ENCODE results near the gene MAGEB6. TPM values are rescaled to one million over a fixed set of nuclear protein-coding genes. Genes with fewer than 3 reads are reported as not detected.
"Not testable (repeated sequence)": the region's sequence is repeated elsewhere in the genome, so short reads cannot be mapped to it uniquely, and the experiment has no call there.

The MAGEB6 gene
- total and polyA plus RNA-seq, 2 donors (not counting 1 experiment from before 2014, with no cell fraction given), result not detected

DNA sequence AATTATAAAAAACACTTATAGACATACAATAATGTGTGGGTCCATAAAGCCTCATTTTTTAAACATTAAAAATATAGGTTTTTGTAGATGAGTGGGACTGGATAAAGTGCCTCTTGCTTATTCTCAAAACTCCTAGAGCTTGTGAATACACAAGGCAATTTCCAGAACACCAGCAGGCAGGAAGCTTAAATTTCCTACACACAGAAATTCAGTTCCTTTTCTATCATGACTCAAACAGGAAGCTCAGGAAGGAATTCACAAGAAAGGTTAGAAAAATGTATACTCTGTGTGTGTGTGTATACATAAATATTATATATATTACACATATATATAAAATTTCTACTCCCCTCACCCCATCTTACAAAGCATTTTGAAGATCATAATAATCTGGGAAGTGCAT is 11.3 kb downstream of the MAGEB6 start:
- Histone ChIP-seq H3K9me3 (ENCODE audit: control insufficient read depth, insufficient read depth, low read depth, low read length) (no peaks in the 10 kb centered on the region), H4K20me1 (ENCODE audit: control insufficient read depth, extremely low read depth, insufficient read depth, low read length) (no peaks in the 10 kb centered on the region), H3K9ac (ENCODE audit: insufficient read depth, low read length) (no peak overlapping the region), H3K4me1 (ENCODE audit: control insufficient read depth, extremely low read depth, insufficient read depth, low read length) (no peaks in the 10 kb centered on the region), H3K36me3 (ENCODE audit: control insufficient read depth, insufficient read depth, low read length) (no peaks in the 10 kb centered on the region), H2AFZ (ENCODE audit: low read length) (no peak overlapping the region), H3K27ac (ENCODE audit: insufficient read depth, low read length) (no peak overlapping the region), H3K4me2 (ENCODE audit: extremely low read depth, insufficient read depth, low read length) (no peak overlapping the region), H3K27me3 (ENCODE audit: control insufficient read depth, insufficient read depth, low read length) (no peaks in the 10 kb centered on the region), H3K4me3 (replicated peaks in 1 of 4; ENCODE audit: control extremely low read depth in 1 of 4, insufficient read depth in 1 of 4, low read depth in 3 of 4, low read length in 4 of 4) (no peak overlapping the region), H3K79me2 (ENCODE audit: control insufficient read depth, insufficient read depth, low read length) (no peaks in the 10 kb centered on the region)
- no peak for DNase-seq (ENCODE audit: low read depth in 2 of 2)
- TF ChIP-seq, protein P1, sequence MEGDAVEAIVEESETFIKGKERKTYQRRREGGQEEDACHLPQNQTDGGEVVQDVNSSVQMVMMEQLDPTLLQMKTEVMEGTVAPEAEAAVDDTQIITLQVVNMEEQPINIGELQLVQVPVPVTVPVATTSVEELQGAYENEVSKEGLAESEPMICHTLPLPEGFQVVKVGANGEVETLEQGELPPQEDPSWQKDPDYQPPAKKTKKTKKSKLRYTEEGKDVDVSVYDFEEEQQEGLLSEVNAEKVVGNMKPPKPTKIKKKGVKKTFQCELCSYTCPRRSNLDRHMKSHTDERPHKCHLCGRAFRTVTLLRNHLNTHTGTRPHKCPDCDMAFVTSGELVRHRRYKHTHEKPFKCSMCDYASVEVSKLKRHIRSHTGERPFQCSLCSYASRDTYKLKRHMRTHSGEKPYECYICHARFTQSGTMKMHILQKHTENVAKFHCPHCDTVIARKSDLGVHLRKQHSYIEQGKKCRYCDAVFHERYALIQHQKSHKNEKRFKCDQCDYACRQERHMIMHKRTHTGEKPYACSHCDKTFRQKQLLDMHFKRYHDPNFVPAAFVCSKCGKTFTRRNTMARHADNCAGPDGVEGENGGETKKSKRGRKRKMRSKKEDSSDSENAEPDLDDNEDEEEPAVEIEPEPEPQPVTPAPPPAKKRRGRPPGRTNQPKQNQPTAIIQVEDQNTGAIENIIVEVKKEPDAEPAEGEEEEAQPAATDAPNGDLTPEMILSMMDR (conservative IDR thresholded peaks at IDR 0.05 in 1 of 2, IDR thresholded peaks at IDR 0.05 in 1 of 2; ENCODE audit: low read depth in 1 of 2, low read length in 2 of 2), result no peak
- TF ChIP-seq EZH2 (IDR thresholded peaks at IDR 0.05; ENCODE audit: low read length, missing control alignments), result no peak

DNA sequence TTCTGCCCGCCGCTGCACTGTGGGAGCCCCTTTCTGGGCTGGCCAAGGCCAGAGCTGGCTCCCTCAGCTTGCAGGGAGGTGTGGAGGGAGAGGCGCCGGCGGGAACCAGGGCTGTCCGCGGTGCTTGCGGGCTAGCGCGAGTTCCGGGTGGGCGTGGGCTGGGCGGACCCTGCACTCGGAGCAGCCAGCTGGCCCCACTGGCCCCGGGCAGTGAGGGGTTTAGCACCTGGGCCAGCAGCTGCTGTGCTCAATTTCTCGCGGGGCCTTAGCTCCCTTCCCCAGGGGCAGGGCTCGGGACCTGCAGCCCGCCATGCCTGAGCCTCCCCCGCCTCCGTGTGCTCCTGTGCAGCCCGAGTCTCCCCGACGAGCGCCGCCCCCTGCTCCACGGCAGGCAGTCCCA is 12.5 kb downstream of the MAGEB6 start:
- not testable (repeated sequence) for H3K4me1 ChIP-seq (ENCODE audit: control insufficient read depth, extremely low read depth, insufficient read depth, low read length); H3K79me2 ChIP-seq (ENCODE audit: control insufficient read depth, insufficient read depth, low read length); H3K4me2 ChIP-seq (ENCODE audit: extremely low read depth, insufficient read depth, low read length); DNase-seq (ENCODE audit: low read depth in 2 of 2); H4K20me1 ChIP-seq (ENCODE audit: control insufficient read depth, extremely low read depth, insufficient read depth, low read length); H3K4me3 ChIP-seq (replicated peaks in 1 of 4; ENCODE audit: control extremely low read depth in 1 of 4, insufficient read depth in 1 of 4, low read depth in 3 of 4, low read length in 4 of 4); H3K27me3 ChIP-seq (ENCODE audit: control insufficient read depth, insufficient read depth, low read length); H3K36me3 ChIP-seq (ENCODE audit: control insufficient read depth, insufficient read depth, low read length); H2AFZ ChIP-seq (ENCODE audit: low read length); H3K9ac ChIP-seq (ENCODE audit: insufficient read depth, low read length); H3K27ac ChIP-seq (ENCODE audit: insufficient read depth, low read length); H3K9me3 ChIP-seq (ENCODE audit: control insufficient read depth, insufficient read depth, low read depth, low read length)

DNA sequence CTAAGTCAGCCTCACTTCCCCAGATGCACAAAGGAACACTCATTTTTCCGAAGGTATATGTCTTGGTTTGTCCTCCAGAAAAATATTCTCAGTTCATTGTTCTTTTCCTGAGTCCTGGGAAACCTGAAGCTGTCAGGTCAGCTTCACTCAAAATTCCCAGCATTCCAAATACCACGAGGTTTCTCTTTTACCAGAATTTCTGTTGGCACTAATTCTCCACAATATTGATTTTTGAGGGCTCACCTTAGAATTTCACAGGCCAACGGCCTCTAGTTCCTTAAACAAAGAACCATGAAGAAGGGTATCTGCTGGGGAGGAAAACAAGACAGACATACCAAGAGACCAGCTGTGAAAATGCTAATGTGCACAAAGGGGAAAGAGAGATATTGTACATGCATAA is 15.8 kb downstream of the MAGEB6 start:
- Histone ChIP-seq H3K27me3 (ENCODE audit: control insufficient read depth, insufficient read depth, low read length) (no peaks in the 10 kb centered on the region), H4K20me1 (ENCODE audit: control insufficient read depth, extremely low read depth, insufficient read depth, low read length) (no peaks in the 10 kb centered on the region), H3K4me3 (replicated peaks in 1 of 4; ENCODE audit: control extremely low read depth in 1 of 4, insufficient read depth in 1 of 4, low read depth in 3 of 4, low read length in 4 of 4) (no peak overlapping the region), H2AFZ (ENCODE audit: low read length) (no peak overlapping the region), H3K9me3 (ENCODE audit: control insufficient read depth, insufficient read depth, low read depth, low read length) (no peaks in the 10 kb centered on the region), H3K4me2 (ENCODE audit: extremely low read depth, insufficient read depth, low read length) (no peak overlapping the region), H3K36me3 (ENCODE audit: control insufficient read depth, insufficient read depth, low read length) (no peaks in the 10 kb centered on the region), H3K4me1 (ENCODE audit: control insufficient read depth, extremely low read depth, insufficient read depth, low read length) (no peaks in the 10 kb centered on the region), H3K9ac (ENCODE audit: insufficient read depth, low read length) (no peak overlapping the region), H3K27ac (ENCODE audit: insufficient read depth, low read length) (no peak overlapping the region), H3K79me2 (ENCODE audit: control insufficient read depth, insufficient read depth, low read length) (no peaks in the 10 kb centered on the region)
- DNase-seq (ENCODE audit: low read depth in 2 of 2), result no peak
- no peak for TF ChIP-seq EZH2 (IDR thresholded peaks at IDR 0.05; ENCODE audit: low read length, missing control alignments)
- TF ChIP-seq, protein P1 (conservative IDR thresholded peaks at IDR 0.05 in 1 of 2, IDR thresholded peaks at IDR 0.05 in 1 of 2; ENCODE audit: low read depth in 1 of 2, low read length in 2 of 2), result no peak
